ENCODE results near the gene ZBED1.
"Not testable (repeated sequence)": the region's sequence is repeated elsewhere in the genome, so short reads cannot be mapped to it uniquely, and the experiment has no call there.

DNA sequence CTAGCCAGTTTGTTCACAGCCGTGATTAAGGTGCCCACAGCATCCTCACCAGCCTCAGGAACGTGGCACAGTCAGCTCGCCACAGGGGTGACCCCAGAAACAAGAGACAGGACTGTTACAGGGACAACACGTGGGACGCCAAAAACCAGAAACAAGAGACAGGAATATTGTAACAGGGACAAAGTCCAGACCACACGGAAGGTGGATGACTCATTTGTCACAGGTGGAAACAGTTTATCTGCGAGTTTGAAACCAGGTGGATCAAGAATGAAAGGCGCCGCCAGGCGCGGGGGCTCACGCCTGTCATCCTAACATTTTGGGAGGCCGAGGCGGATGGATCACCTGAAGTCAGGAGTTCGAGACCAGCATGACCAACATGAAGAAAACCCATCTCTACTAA, 27.7 kb downstream of the ZBED1 start:
- TF ChIP-seq, protein P1, sequence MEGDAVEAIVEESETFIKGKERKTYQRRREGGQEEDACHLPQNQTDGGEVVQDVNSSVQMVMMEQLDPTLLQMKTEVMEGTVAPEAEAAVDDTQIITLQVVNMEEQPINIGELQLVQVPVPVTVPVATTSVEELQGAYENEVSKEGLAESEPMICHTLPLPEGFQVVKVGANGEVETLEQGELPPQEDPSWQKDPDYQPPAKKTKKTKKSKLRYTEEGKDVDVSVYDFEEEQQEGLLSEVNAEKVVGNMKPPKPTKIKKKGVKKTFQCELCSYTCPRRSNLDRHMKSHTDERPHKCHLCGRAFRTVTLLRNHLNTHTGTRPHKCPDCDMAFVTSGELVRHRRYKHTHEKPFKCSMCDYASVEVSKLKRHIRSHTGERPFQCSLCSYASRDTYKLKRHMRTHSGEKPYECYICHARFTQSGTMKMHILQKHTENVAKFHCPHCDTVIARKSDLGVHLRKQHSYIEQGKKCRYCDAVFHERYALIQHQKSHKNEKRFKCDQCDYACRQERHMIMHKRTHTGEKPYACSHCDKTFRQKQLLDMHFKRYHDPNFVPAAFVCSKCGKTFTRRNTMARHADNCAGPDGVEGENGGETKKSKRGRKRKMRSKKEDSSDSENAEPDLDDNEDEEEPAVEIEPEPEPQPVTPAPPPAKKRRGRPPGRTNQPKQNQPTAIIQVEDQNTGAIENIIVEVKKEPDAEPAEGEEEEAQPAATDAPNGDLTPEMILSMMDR (IDR thresholded peaks at IDR 0.05; ENCODE audit: poor library complexity, severe bottlenecking) = not testable (repeated sequence)
- not testable (repeated sequence) for TF ChIP-seq EZH2 (IDR thresholded peaks at IDR 0.05; ENCODE audit: borderline replicate concordance, insufficient read depth, low read length, poor library complexity, severe bottlenecking)

Data from neural cell (in vitro differentiated cells).